Loucy (cell line): Measurements from ENCODE around the gene NHLRC2.

Source experiments
- CTCF ChIP-seq: fragments of 200-600 bp; sonication (generic); conservative IDR thresholded peaks from 2 replicates; pipeline ENCODE4 v1.5.1; 2014; ENCODE audit warnings: mild to moderate bottlenecking, antibody characterized with exemption, low read length
- EZH2phosphoT487 ChIP-seq: fragments of 200-600 bp; IDR thresholded peaks from 2 replicates; pipeline ENCODE4 v1.6.1; 2018; ENCODE audit warnings: antibody characterized with exemption, mild to moderate bottlenecking, moderate library complexity, borderline replicate concordance

DNA sequence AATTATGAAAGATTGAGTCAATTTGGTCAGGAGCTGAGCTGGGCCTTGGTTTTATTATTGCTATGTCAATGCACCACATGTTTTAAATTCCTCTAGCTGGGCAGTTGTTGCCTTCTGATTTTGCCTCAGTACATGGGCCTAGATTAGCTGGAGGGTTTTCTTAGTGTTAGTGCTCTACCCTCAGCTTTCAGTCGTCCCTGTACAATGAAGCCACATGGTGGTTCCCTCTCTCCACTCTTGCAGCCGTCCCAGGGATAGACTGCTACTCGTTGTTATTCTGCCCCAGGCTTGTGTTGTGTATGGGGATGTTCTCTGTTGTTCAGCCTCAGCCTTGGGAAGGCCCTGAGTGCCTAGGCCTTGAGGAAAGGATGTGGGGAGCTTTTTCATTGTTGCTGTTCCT, 37.0 kb downstream of the NHLRC2 start:
- TF ChIP-seq CTCF = peak; percentile 31
- no peak for TF ChIP-seq EZH2phosphoT487
